Measurements from ENCODE around the gene PGBD5.

- TF ChIP-seq BACH2 (CRISPR knock-in tag; IDR thresholded peaks at IDR 0.05; ENCODE audit: borderline replicate concordance) = no peak
- TF ChIP-seq ESRRG (CRISPR knock-in tag; IDR thresholded peaks at IDR 0.05) = no peak
- TF ChIP-seq RARB (CRISPR knock-in tag; IDR thresholded peaks at IDR 0.05) = no peak
- no peak for TF ChIP-seq CSDC2 (CRISPR knock-in tag; IDR thresholded peaks at IDR 0.05)
- TF ChIP-seq TOX (CRISPR knock-in tag; IDR thresholded peaks at IDR 0.05; ENCODE audit: borderline replicate concordance) = no peak
- TF ChIP-seq PATZ1 (CRISPR knock-in tag; IDR thresholded peaks at IDR 0.05; ENCODE audit: borderline replicate concordance) = no peak
- no peak for TF ChIP-seq SNAI2 (CRISPR knock-in tag; IDR thresholded peaks at IDR 0.05)
- TF ChIP-seq OSR1 (CRISPR knock-in tag; IDR thresholded peaks at IDR 0.05) = no peak
- no peak for TF ChIP-seq ISL1 (CRISPR knock-in tag; IDR thresholded peaks at IDR 0.05)
- TF ChIP-seq POU6F1 (CRISPR knock-in tag; IDR thresholded peaks at IDR 0.05; ENCODE audit: borderline replicate concordance, low read depth) = no peak
Measured at GRCh38 chr1:230280054-230280795, 145.9 kb downstream of the PGBD5 start.

Measured in SK-N-SH treated with all-trans-retinoic acid at 6 μM for 48 hours (cell line).